ENCODE measurements around the gene CDH7. TPM values are rescaled to one million over a fixed set of nuclear protein-coding genes. Genes with fewer than 3 reads are reported as not detected.

Gene CDH7
- total RNA-seq, 4 donors from 2014 or later: 0.47 TPM; not detected in 3

GRCh38 chr18:65924904-65925303 lies 174.1 kb downstream of the CDH7 start:
- TF ChIP-seq, protein P1, sequence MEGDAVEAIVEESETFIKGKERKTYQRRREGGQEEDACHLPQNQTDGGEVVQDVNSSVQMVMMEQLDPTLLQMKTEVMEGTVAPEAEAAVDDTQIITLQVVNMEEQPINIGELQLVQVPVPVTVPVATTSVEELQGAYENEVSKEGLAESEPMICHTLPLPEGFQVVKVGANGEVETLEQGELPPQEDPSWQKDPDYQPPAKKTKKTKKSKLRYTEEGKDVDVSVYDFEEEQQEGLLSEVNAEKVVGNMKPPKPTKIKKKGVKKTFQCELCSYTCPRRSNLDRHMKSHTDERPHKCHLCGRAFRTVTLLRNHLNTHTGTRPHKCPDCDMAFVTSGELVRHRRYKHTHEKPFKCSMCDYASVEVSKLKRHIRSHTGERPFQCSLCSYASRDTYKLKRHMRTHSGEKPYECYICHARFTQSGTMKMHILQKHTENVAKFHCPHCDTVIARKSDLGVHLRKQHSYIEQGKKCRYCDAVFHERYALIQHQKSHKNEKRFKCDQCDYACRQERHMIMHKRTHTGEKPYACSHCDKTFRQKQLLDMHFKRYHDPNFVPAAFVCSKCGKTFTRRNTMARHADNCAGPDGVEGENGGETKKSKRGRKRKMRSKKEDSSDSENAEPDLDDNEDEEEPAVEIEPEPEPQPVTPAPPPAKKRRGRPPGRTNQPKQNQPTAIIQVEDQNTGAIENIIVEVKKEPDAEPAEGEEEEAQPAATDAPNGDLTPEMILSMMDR (IDR thresholded peaks at IDR 0.05): no peak
- DNase-seq (ENCODE audit: low spot score): no peak
- no peak for ATAC-seq (ENCODE audit: low FRiP score)

- DNase-seq (ENCODE audit: low spot score) (no peak), ATAC-seq (ENCODE audit: low FRiP score) (no peak)
- TF ChIP-seq, protein P1 (IDR thresholded peaks at IDR 0.05): no peak
Observed at GRCh38 chr18:65934874-65935273, 184.1 kb downstream of the CDH7 start.

DNA sequence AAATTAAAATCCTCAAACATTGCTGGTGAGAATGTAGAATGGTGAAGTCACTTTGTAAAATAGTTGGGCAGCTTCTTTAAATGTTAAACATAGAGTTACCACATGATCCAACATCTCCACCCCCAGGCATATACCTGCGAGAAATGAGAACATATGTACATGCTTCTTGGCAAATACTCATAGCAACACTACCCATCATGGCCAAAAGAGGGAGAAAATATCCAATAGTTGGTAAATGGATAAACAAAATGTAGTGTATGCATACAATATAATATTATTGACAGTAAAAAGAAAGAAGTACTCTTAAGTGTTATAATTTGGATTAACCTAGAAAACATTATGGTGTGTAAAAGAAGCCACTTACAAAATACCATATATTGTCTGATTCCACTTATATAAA lies 185.9 kb downstream of the CDH7 start:
- ATAC-seq (ENCODE audit: low FRiP score) (no peak), DNase-seq (ENCODE audit: low spot score) (no peak)
- TF ChIP-seq, protein P1 (IDR thresholded peaks at IDR 0.05): no peak

- TF ChIP-seq, protein P1 (IDR thresholded peaks at IDR 0.05): no peak
- DNase-seq (ENCODE audit: low spot score) (no peak), ATAC-seq (ENCODE audit: low FRiP score) (no peak)
Observed at GRCh38 chr18:65937180-65937579, 186.4 kb downstream of the CDH7 start.

DNA sequence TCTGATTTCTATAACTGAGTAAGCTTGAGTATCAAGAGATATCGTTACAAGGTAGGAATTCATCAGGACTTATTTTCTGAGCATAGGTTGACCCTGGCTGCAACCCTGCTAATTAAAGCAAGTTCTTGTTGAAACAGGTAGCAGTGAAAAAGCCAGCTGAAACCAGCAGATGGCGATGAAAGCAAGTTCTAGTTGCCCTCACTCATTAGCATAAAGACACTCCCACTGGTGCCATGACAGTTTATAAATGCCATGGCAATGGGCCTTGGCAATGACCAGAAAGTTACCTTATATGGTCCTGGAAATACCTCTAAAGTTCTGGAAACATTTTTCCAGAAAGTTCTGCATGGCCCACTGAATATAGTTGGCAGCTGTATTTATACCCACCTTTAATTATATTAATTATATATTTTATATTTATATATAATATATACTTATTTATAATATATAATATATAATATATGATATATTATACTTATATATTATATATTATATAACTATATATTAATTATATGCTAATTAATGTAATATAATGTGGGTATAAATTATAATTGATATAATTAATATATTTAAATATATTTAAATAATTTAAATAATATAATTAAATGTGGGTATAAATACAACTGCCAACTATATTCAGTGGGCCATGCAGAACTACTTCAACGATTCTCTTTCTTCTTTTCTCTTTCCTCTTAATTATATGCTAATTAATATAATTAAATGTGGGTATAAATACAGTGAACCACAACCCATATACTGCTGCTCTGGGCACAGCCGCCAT lies 188.0 kb downstream of the CDH7 start:
- DNase-seq (ENCODE audit: low spot score) (no peak), ATAC-seq (ENCODE audit: low FRiP score) (no peak)
- TF ChIP-seq, protein P1 (IDR thresholded peaks at IDR 0.05): no peak

Measured in omental fat pad (tissue), 4 donors.